Central memory CD8-positive, alpha-beta T cell (primary cell): ENCODE data around the gene RBM12.

Source experiments
- ATAC-seq: fragments of 150-1000 bp; cut with Tn5 transposase; replicated peaks from 2 replicates; pipeline ENCODE4 v1.10.0; 2022; ENCODE audit warnings: mild to moderate bottlenecking, moderate FRiP score, moderate number of reproducible peaks; ENCODE audit not compliant: poor library complexity, severe bottlenecking; ENCODE audit errors: extremely low read depth
- DNase-seq, 2 donors: peaks; one replicate each; pipeline ENCODE4 v3.0.0; 2021; ENCODE audit warnings: low spot score in 2 of 2
- H3K27ac Mint-ChIP-seq: one replicate; pipeline ENCODE4 v1.8.0; 2022; ENCODE audit warnings: low read depth, mild to moderate bottlenecking, moderate library complexity, mixed read lengths
- H3K27me3 Mint-ChIP-seq: one replicate; pipeline ENCODE4 v1.8.0; 2022; ENCODE audit warnings: mixed read lengths
- H3K36me3 Mint-ChIP-seq: one replicate; pipeline ENCODE4 v1.8.0; 2022; ENCODE audit warnings: mild to moderate bottlenecking, moderate library complexity, mixed read lengths; ENCODE audit not compliant: insufficient read depth
- H3K4me1 Mint-ChIP-seq: one replicate; pipeline ENCODE4 v1.8.0; 2022; ENCODE audit warnings: mixed read lengths
- H3K4me3 Mint-ChIP-seq: one replicate; pipeline ENCODE4 v1.8.0; 2022; ENCODE audit warnings: mild to moderate bottlenecking, moderate library complexity, mixed read lengths
- H3K9me3 Mint-ChIP-seq: one replicate; pipeline ENCODE4 v1.8.0; 2022; ENCODE audit warnings: mixed read lengths

The RBM12 gene

GRCh38 chr20:35660122-35660937 lies 4.4 kb downstream of the RBM12 start:
- H3K36me3 Mint-ChIP-seq: peaks cover 33% of the 10 kb centered on the region
- H3K4me3 Mint-ChIP-seq: peak overlapping the region; percentile 85
- peak overlapping the region; percentile 57 for H3K27ac Mint-ChIP-seq
- ATAC-seq (no peak), DNase-seq (no peak)
- no peaks in the 10 kb centered on the region for H3K9me3 Mint-ChIP-seq
- H3K27me3 Mint-ChIP-seq: no peaks in the 10 kb centered on the region
- H3K4me1 Mint-ChIP-seq: peaks cover 72% of the 10 kb centered on the region

GRCh38 chr20:35657271-35657670 lies 7.4 kb downstream of the RBM12 start:
- Mint-ChIP-seq H3K36me3 (peaks cover 14% of the 10 kb centered on the region), H3K27me3 (no peaks in the 10 kb centered on the region), H3K4me1 (peaks cover 50% of the 10 kb centered on the region), H3K4me3 (peak overlapping the region; percentile 47), H3K27ac (peak overlapping the region; percentile 11), H3K9me3 (no peaks in the 10 kb centered on the region)
- DNase-seq (no peak), ATAC-seq (no peak)

DNA sequence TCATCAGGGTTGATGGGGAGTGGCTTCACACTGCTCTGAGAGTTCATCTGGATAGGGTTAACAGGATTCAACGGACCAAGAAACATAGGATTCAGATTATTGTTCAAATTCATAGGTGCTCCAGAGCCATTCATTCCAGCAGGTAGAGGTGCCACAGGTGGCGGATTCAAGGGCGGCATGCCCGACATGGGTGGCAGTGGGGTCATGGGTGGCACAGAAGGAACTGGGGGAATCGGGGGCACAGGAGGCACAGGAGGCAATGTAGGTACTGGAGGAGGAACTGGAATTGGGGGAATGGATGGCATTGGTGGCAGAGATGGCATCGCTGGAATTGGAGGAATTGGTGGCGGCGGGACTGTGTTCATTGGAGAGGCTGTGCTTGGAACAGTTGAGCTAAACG lies 10.3 kb downstream of the RBM12 start:
- Mint-ChIP-seq H3K36me3 (peaks cover 25% of the 10 kb centered on the region), H3K27me3 (no peaks in the 10 kb centered on the region), H3K4me3 (no peak overlapping the region), H3K9me3 (no peaks in the 10 kb centered on the region), H3K4me1 (peaks cover 44% of the 10 kb centered on the region), H3K27ac (no peak overlapping the region)
- ATAC-seq: no peak
- DNase-seq: no peak

- Mint-ChIP-seq H3K36me3 (peaks cover 24% of the 10 kb centered on the region), H3K27me3 (no peaks in the 10 kb centered on the region), H3K4me1 (peaks cover 40% of the 10 kb centered on the region), H3K4me3 (no peak overlapping the region), H3K27ac (no peak overlapping the region), H3K9me3 (no peaks in the 10 kb centered on the region)
- no peak for ATAC-seq
- no peak for DNase-seq
Observed at GRCh38 chr20:35653893-35654292, 10.8 kb downstream of the RBM12 start.

DNA sequence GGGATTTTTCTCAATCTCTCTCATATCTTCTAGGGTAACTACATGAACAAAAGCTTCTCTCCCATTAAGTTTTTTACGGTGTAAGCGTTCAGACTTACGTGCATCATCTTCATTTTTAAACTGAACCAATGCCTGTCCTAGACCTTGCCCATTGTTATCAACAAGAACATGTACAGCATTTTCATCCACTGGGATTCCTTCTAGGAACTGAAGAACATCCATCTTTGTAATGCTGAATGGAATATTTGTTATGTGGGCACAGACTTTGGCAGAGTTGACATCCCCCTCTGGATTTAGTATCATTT lies 11.3 kb downstream of the RBM12 start:
- no peaks in the 10 kb centered on the region for H3K9me3 Mint-ChIP-seq
- DNase-seq (no peak), ATAC-seq (no peak)
- peaks cover 39% of the 10 kb centered on the region for H3K4me1 Mint-ChIP-seq
- no peak overlapping the region for H3K27ac Mint-ChIP-seq
- peaks cover 24% of the 10 kb centered on the region for H3K36me3 Mint-ChIP-seq
- H3K27me3 Mint-ChIP-seq: no peaks in the 10 kb centered on the region
- H3K4me3 Mint-ChIP-seq: no peak overlapping the region

GRCh38 chr20:35652641-35653429 lies 11.9 kb downstream of the RBM12 start:
- no peaks in the 10 kb centered on the region for H3K9me3 Mint-ChIP-seq
- ATAC-seq (no peak), DNase-seq (no peak)
- peaks cover 27% of the 10 kb centered on the region for H3K36me3 Mint-ChIP-seq
- H3K4me3 Mint-ChIP-seq: no peak overlapping the region
- H3K27me3 Mint-ChIP-seq: no peaks in the 10 kb centered on the region
- no peak overlapping the region for H3K27ac Mint-ChIP-seq
- H3K4me1 Mint-ChIP-seq: peaks cover 40% of the 10 kb centered on the region

GRCh38 chr20:35651958-35652357 lies 12.7 kb downstream of the RBM12 start:
- no peaks in the 10 kb centered on the region for H3K27me3 Mint-ChIP-seq
- H3K4me1 Mint-ChIP-seq: peaks cover 34% of the 10 kb centered on the region
- DNase-seq (no peak), ATAC-seq (no peak)
- no peak overlapping the region for H3K27ac Mint-ChIP-seq
- H3K36me3 Mint-ChIP-seq: peaks cover 26% of the 10 kb centered on the region
- no peaks in the 10 kb centered on the region for H3K9me3 Mint-ChIP-seq
- H3K4me3 Mint-ChIP-seq: no peak overlapping the region

GRCh38 chr20:35650632-35651031 lies 14.1 kb downstream of the RBM12 start:
- Mint-ChIP-seq H3K36me3 (peaks cover 25% of the 10 kb centered on the region), H3K4me3 (no peak overlapping the region), H3K4me1 (peaks cover 41% of the 10 kb centered on the region), H3K27me3 (no peaks in the 10 kb centered on the region), H3K9me3 (no peaks in the 10 kb centered on the region), H3K27ac (peak overlapping the region; percentile 14)
- DNase-seq (no peak), ATAC-seq (no peak)

DNA sequence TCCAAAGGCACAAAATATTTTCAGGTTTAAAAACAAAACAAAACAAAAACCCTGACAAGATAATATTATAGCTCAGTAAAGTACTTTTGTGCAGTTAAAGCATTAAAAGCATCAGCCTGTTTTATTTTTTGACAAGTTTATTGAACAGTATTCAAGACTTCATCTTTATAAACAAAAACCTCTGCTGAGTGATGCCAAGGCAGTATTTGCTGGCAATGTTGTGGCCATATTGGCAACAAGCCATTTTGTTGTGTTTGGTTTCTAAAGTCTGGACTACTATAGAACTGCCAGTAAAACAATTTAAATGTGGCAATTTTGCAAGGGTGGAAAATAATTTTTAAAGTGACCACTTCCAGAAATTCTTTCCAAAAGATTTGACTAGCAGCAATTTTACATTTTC lies 15.9 kb downstream of the RBM12 start:
- H3K27ac Mint-ChIP-seq: peak overlapping the region; percentile 64
- H3K36me3 Mint-ChIP-seq: peaks cover 32% of the 10 kb centered on the region
- no peak overlapping the region for H3K4me3 Mint-ChIP-seq
- DNase-seq: no peak
- ATAC-seq: no peak
- no peaks in the 10 kb centered on the region for H3K27me3 Mint-ChIP-seq
- no peaks in the 10 kb centered on the region for H3K9me3 Mint-ChIP-seq
- H3K4me1 Mint-ChIP-seq: peaks cover 59% of the 10 kb centered on the region

DNA sequence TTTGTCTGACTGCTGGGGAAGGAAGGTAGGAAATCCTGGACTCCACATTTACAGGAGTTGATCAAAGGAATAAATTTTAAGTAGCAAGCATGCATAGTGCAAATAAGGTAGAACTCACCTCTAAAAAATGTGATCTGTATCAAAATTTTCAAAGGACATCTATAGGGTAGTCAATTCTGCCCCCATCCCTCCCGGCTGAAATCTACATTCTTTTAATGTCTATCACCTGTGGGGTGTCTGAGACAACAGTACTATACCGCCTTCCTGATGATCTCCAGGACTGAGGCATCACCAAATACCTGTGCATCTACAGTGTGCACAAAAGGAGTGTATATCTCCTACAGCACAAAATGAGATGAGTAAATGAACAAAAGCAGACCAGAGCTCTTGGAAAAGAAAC lies 19.9 kb downstream of the RBM12 start:
- Mint-ChIP-seq H3K27me3 (no peaks in the 10 kb centered on the region), H3K27ac (peak overlapping the region; percentile 55), H3K36me3 (peaks cover 19% of the 10 kb centered on the region), H3K4me1 (peaks cover 79% of the 10 kb centered on the region), H3K9me3 (no peaks in the 10 kb centered on the region), H3K4me3 (no peak overlapping the region)
- DNase-seq (no peak), ATAC-seq (no peak)

- H3K27me3 Mint-ChIP-seq: no peaks in the 10 kb centered on the region
- DNase-seq (no peak), ATAC-seq (no peak)
- H3K4me3 Mint-ChIP-seq: no peak overlapping the region
- H3K27ac Mint-ChIP-seq: no peak overlapping the region
- no peaks in the 10 kb centered on the region for H3K9me3 Mint-ChIP-seq
- peaks cover 81% of the 10 kb centered on the region for H3K4me1 Mint-ChIP-seq
- peaks cover 12% of the 10 kb centered on the region for H3K36me3 Mint-ChIP-seq
Observed at GRCh38 chr20:35643045-35643444, 21.7 kb downstream of the RBM12 start.

GRCh38 chr20:35641743-35642142 lies 23.0 kb downstream of the RBM12 start:
- H3K4me3 Mint-ChIP-seq: no peak overlapping the region
- H3K27me3 Mint-ChIP-seq: no peaks in the 10 kb centered on the region
- no peaks in the 10 kb centered on the region for H3K9me3 Mint-ChIP-seq
- ATAC-seq (no peak), DNase-seq (no peak)
- H3K4me1 Mint-ChIP-seq: peaks cover 94% of the 10 kb centered on the region
- H3K36me3 Mint-ChIP-seq: peaks cover 8% of the 10 kb centered on the region
- peak overlapping the region; percentile 43 for H3K27ac Mint-ChIP-seq

DNA sequence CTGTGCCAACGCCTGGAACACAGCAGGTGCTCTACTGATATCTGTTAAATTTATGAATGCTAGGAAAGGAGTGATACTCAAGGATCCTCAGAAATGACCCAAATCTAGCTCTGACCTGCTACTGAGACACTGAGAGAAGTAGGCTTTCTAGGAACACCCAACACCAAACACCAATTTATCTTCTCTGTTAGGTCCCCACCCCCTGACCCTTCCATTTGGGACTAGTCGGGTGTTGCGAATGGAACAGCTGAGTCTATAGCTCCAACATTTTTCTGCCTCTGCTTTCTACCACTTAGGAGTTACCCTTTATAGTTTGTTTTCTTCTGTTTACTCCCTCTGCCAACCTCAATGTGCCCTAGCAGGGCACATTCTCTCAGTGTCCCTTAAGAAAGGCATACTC lies 24.0 kb downstream of the RBM12 start:
- Mint-ChIP-seq H3K4me1 (peaks cover 93% of the 10 kb centered on the region), H3K9me3 (no peaks in the 10 kb centered on the region), H3K36me3 (peaks cover 10% of the 10 kb centered on the region), H3K27ac (peak overlapping the region; percentile 78), H3K27me3 (no peaks in the 10 kb centered on the region), H3K4me3 (no peak overlapping the region)
- DNase-seq (no peak), ATAC-seq (no peak)
